WTC11 (cell line): ENCODE data around the gene HBZ. TPM values are rescaled to one million over a fixed set of nuclear protein-coding genes. Genes with fewer than 3 reads are reported as not detected.

Source experiments
- ATAC-seq: fragments of 200-7000 bp; cut with Tn5 transposase; 2 replicates; pipeline ENCODE4 v1.10.0; 2021; ENCODE audit warnings: mild to moderate bottlenecking, moderate library complexity
- Bru-seq: library from RNA; stranded (reverse); fragments of 400-500 nt; gene quantifications from one replicate; lab custom pipeline; 2021; lab: Mats Ljungman, UMichigan
- CTCF ChIA-PET: fragments of 300-600 bp; sonication (Branson Sonifier 250); formaldehyde crosslinking; loops from one replicate; lab custom pipeline; 2021; ENCODE audit warnings: antibody characterized with exemption; lab: Charles Lee
- POLR2A ChIA-PET: fragments of 350-600 bp; sonication (Branson Sonifier 250); formaldehyde crosslinking; loops from one replicate; lab custom pipeline; 2021; ENCODE audit warnings: antibody characterized with exemption; lab: Charles Lee
- DNase-seq: peaks from one replicate; pipeline ENCODE4 v3.0.0; 2021; ENCODE audit warnings: low spot score
- H3K27ac Mint-ChIP-seq: 2 replicates; pipeline ENCODE4 v1.8.0; 2021; ENCODE audit warnings: mixed read lengths
- H3K27me3 Mint-ChIP-seq: 2 replicates; pipeline ENCODE4 v1.8.0; 2021; ENCODE audit warnings: low read depth, mild to moderate bottlenecking, moderate library complexity, mixed read lengths
- H3K36me3 Mint-ChIP-seq: 2 replicates; pipeline ENCODE4 v1.8.0; 2021; ENCODE audit warnings: mixed read lengths
- H3K4me1 Mint-ChIP-seq: 2 replicates; pipeline ENCODE4 v1.8.0; 2022; ENCODE audit warnings: mixed read lengths
- H3K4me3 Mint-ChIP-seq: 2 replicates; pipeline ENCODE4 v1.8.0; 2021; ENCODE audit warnings: mild to moderate bottlenecking, moderate library complexity, mixed read lengths
- H3K9me3 Mint-ChIP-seq: 2 replicates; pipeline ENCODE4 v1.8.0; 2021; ENCODE audit warnings: mixed read lengths
- ATF1 ChIP-seq: sonication (generic); formaldehyde crosslinking; IDR thresholded peaks from 2 replicates; pipeline ENCODE4 v1.8.1; 2023; ENCODE audit warnings: mild to moderate bottlenecking, moderate library complexity, missing genetic modification reagents
- CREM ChIP-seq: sonication (generic); formaldehyde crosslinking; IDR thresholded peaks from 2 replicates; pipeline ENCODE4 v1.8.1; 2022; ENCODE audit warnings: mild to moderate bottlenecking, missing genetic modification reagents, moderate library complexity
- ELF4 ChIP-seq: sonication (generic); formaldehyde crosslinking; IDR thresholded peaks from 2 replicates; pipeline ENCODE4 v1.8.1; 2022; ENCODE audit warnings: low read depth, mild to moderate bottlenecking, moderate library complexity, missing genetic modification reagents
- ESRRA ChIP-seq: sonication (generic); formaldehyde crosslinking; IDR thresholded peaks from 2 replicates; pipeline ENCODE4 v1.8.1; 2022; ENCODE audit warnings: mild to moderate bottlenecking, missing genetic modification reagents, borderline replicate concordance
- GTF2I ChIP-seq: fragments of 250-450 bp; sonication (Bioruptor Pico); conservative IDR thresholded peaks from 2 replicates; pipeline ENCODE4 v1.4.0; 2021; ENCODE audit warnings: mild to moderate bottlenecking
- HMGA2 ChIP-seq: fragments of 250-450 bp; sonication (Bioruptor Pico); IDR thresholded peaks from 2 replicates; pipeline ENCODE4 v1.4.0; 2021; ENCODE audit warnings: mild to moderate bottlenecking, moderate library complexity
- MXD4 ChIP-seq: fragments of 250-450 bp; sonication (Bioruptor Pico); IDR thresholded peaks from 2 replicates; pipeline ENCODE4 v1.8.0; 2021; ENCODE audit warnings: mild to moderate bottlenecking, moderate library complexity, borderline replicate concordance
- NFE2L1 ChIP-seq: sonication (generic); formaldehyde crosslinking; IDR thresholded peaks from 2 replicates; pipeline ENCODE4 v1.8.1; 2023; ENCODE audit warnings: missing genetic modification reagents
- NR3C1 ChIP-seq: sonication (generic); formaldehyde crosslinking; conservative IDR thresholded peaks from 2 replicates; pipeline ENCODE4 v1.8.1; 2023; ENCODE audit warnings: low read depth, mild to moderate bottlenecking, missing genetic modification reagents
- RORB ChIP-seq: fragments of 250-450 bp; sonication (Bioruptor Pico); IDR thresholded peaks from 2 replicates; pipeline ENCODE4 v1.9.0; 2021; ENCODE audit warnings: mild to moderate bottlenecking
- SP1 ChIP-seq: sonication (generic); formaldehyde crosslinking; conservative IDR thresholded peaks from 2 replicates; pipeline ENCODE4 v1.8.1; 2022; ENCODE audit warnings: missing genetic modification reagents
- TEAD4 ChIP-seq: sonication (generic); formaldehyde crosslinking; IDR thresholded peaks from 2 replicates; pipeline ENCODE4 v1.8.0; 2022; ENCODE audit warnings: mild to moderate bottlenecking, missing genetic modification reagents
- ZNF138 ChIP-seq: sonication (generic); formaldehyde crosslinking; conservative IDR thresholded peaks from 2 replicates; pipeline ENCODE4 v1.8.1; 2022; ENCODE audit warnings: mild to moderate bottlenecking, moderate library complexity, missing genetic modification reagents
- ZNF263 ChIP-seq: sonication (generic); formaldehyde crosslinking; IDR thresholded peaks from 2 replicates; pipeline ENCODE4 v1.8.1; 2022; ENCODE audit warnings: low read depth, mild to moderate bottlenecking, moderate library complexity, missing genetic modification reagents
- long read RNA-seq, 3 experiments: library from RNA in 1 of 3; library from capped mRNA in 1 of 3; library from polyadenylated mRNA in 1 of 3; unstranded in 2 of 3; stranded (forward) in 1 of 3; transcript quantifications; one replicate each; pipeline ENCODE4 v2.0.0, GENCODE V29; 2021
- total RNA-seq: library from RNA; stranded (reverse); gene quantifications from 3 replicates; pipeline ENCODE4 v1.2.3, GENCODE V29; 2021
- TF ChIP-seq, protein P1 (sequence below): fragments of 250-450 bp; sonication (Bioruptor Pico); IDR thresholded peaks from 2 replicates; pipeline ENCODE4 v1.9.0; 2021; ENCODE audit warnings: mild to moderate bottlenecking
- TF ChIP-seq, protein P2 (sequence below): sonication (generic); formaldehyde crosslinking; IDR thresholded peaks from 2 replicates; pipeline ENCODE4 v1.8.1; 2023; ENCODE audit warnings: mild to moderate bottlenecking, missing genetic modification reagents
- TF ChIP-seq, protein P3 (sequence below): sonication (generic); formaldehyde crosslinking; IDR thresholded peaks from 2 replicates; pipeline ENCODE4 v1.8.0; 2022; ENCODE audit warnings: mild to moderate bottlenecking, missing genetic modification reagents
- TF ChIP-seq, protein P4 (sequence below): sonication (generic); formaldehyde crosslinking; IDR thresholded peaks from 2 replicates; pipeline ENCODE4 v1.8.1; 2022; ENCODE audit warnings: mild to moderate bottlenecking, moderate library complexity, missing genetic modification reagents
- TF ChIP-seq, protein P5 (sequence below): sonication (generic); formaldehyde crosslinking; IDR thresholded peaks from 2 replicates; pipeline ENCODE4 v1.8.0; 2023; ENCODE audit warnings: missing genetic modification reagents
- TF ChIP-seq, protein P6 (sequence below): fragments of 250-450 bp; sonication (Bioruptor Pico); IDR thresholded peaks from 2 replicates; pipeline ENCODE4 v1.9.0; 2021; ENCODE audit warnings: mild to moderate bottlenecking
- TF ChIP-seq, protein P7 (sequence below): sonication (generic); formaldehyde crosslinking; IDR thresholded peaks from 2 replicates; pipeline ENCODE4 v1.8.1; 2023; ENCODE audit warnings: mild to moderate bottlenecking, missing genetic modification reagents, borderline replicate concordance

Gene HBZ
- total RNA-seq (0.41 to 0.53 TPM (median 0.52 TPM) in 3 replicates), Bru-seq, nascent RNA (not detected)
- long read RNA-seq, experiment 1: 0 reads
- long read RNA-seq, experiment 2: 0 reads
- long read RNA-seq, experiment 3: 0 reads

DNA sequence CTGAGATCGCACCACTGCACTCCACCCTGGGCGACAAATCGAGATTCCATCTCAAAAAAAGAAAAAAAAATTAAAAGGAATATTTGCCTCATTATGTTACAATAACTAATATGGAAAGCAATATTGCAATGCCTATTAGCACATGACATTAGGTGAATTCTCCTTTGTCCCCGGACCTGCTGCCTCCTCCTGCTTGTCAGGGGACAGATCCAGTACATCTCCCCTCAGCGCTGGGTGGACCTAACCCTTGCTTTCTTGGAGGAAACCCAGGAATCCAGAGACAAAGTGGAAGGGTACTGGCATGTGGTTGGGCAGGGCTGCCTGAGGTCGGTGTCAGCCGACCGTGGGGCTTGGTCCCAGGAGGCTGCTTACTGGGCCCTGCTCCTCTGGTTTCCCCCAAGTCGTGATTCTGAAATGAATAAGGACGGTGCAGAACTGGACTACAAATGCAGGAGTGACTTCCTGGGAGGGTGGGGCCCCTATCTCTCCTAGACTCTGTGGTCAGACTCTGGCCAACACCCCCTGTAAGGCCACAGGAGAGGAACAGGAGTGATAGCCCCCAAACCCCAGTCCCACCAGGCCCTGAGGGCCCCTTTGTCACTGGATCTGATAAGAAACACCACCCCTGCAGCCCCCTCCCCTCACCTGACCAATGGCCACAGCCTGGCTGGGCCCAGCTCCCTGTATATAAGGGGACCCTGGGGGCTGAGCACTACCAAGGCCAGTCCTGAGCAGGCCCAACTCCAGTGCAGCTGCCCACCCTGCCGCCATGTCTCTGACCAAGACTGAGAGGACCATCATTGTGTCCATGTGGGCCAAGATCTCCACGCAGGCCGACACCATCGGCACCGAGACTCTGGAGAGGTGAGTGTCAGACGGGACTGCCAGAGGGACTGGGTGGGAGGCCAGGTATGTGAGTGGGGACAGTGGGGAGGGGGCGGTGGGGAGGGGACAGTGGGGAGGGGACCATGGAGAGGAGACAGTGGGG, at the start of gene HBZ:
HBZ (plus strand) TSS at position 504 of the 988 bp plus-strand sequence; CDS start at position 770, 266 bp downstream.
- no peak for DNase-seq
- peak within 1 kb of the TSS; percentile 53 for H3K4me3 Mint-ChIP-seq
- peaks cover 4% of the 10 kb centered on the region; the same call in 1 of the 2 replicates for H3K4me1 Mint-ChIP-seq
- no peak for ATAC-seq
- ChIA-PET CTCF (interaction anchor here (0.8 kb wide), 1 partner anchor 45 kb away, joined by 3 read pairs; no protein-coding TSS in a partner anchor), POLR2A (no interaction called here)
- peaks cover 85% of the 10 kb centered on the region for H3K27me3 Mint-ChIP-seq
- no peak within 1 kb of the TSS for H3K27ac Mint-ChIP-seq
- TF ChIP-seq, protein P1, sequence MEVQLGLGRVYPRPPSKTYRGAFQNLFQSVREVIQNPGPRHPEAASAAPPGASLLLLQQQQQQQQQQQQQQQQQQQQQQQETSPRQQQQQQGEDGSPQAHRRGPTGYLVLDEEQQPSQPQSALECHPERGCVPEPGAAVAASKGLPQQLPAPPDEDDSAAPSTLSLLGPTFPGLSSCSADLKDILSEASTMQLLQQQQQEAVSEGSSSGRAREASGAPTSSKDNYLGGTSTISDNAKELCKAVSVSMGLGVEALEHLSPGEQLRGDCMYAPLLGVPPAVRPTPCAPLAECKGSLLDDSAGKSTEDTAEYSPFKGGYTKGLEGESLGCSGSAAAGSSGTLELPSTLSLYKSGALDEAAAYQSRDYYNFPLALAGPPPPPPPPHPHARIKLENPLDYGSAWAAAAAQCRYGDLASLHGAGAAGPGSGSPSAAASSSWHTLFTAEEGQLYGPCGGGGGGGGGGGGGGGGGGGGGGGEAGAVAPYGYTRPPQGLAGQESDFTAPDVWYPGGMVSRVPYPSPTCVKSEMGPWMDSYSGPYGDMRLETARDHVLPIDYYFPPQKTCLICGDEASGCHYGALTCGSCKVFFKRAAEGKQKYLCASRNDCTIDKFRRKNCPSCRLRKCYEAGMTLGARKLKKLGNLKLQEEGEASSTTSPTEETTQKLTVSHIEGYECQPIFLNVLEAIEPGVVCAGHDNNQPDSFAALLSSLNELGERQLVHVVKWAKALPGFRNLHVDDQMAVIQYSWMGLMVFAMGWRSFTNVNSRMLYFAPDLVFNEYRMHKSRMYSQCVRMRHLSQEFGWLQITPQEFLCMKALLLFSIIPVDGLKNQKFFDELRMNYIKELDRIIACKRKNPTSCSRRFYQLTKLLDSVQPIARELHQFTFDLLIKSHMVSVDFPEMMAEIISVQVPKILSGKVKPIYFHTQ (CRISPR knock-in tag): no peak
- TF ChIP-seq ELF4 (CRISPR knock-in tag) (no peak), TEAD4 (no peak), SP1 (CRISPR knock-in tag) (no peak), NFE2L1 (CRISPR knock-in tag) (no peak), MXD4 (CRISPR knock-in tag) (no peak), GTF2I (CRISPR knock-in tag) (no peak), HMGA2 (CRISPR knock-in tag) (no peak)
- TF ChIP-seq, protein P2, sequence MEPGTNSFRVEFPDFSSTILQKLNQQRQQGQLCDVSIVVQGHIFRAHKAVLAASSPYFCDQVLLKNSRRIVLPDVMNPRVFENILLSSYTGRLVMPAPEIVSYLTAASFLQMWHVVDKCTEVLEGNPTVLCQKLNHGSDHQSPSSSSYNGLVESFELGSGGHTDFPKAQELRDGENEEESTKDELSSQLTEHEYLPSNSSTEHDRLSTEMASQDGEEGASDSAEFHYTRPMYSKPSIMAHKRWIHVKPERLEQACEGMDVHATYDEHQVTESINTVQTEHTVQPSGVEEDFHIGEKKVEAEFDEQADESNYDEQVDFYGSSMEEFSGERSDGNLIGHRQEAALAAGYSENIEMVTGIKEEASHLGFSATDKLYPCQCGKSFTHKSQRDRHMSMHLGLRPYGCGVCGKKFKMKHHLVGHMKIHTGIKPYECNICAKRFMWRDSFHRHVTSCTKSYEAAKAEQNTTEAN: no peak
- TF ChIP-seq, protein P3, sequence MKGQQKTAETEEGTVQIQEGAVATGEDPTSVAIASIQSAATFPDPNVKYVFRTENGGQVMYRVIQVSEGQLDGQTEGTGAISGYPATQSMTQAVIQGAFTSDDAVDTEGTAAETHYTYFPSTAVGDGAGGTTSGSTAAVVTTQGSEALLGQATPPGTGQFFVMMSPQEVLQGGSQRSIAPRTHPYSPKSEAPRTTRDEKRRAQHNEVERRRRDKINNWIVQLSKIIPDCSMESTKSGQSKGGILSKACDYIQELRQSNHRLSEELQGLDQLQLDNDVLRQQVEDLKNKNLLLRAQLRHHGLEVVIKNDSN: no peak
- 0 out of 2 replicates have a peak, but pooled peaks cover 3% of the 10 kb centered on the region for H3K9me3 Mint-ChIP-seq
- H3K36me3 Mint-ChIP-seq: no peaks in the 10 kb centered on the region

DNA sequence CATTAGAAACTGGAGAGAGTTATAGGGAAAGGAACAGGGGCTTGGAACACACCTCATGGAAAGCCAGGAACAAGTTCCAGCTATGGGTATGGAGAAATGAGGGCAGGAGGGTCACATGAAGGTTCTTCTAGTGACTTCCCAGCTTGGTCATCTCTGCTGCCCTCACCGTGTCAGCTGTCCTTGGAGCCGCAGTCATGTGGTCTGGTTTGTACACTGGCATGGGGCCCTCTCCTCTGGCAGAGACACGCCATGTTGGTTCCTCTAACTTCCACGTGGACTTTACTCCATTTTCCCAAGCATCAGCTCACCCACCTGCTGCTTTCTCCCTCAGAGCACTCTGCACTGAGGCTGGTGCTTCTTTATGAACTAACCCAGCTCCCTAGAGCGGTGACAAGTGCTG, 48.1 kb upstream of the HBZ start:
- no peak overlapping the region for H3K27ac Mint-ChIP-seq
- no peaks in the 10 kb centered on the region for H3K27me3 Mint-ChIP-seq
- DNase-seq (no peak), ATAC-seq (no peak)
- no peak overlapping the region for H3K4me3 Mint-ChIP-seq
- peaks cover 7% of the 10 kb centered on the region for H3K36me3 Mint-ChIP-seq
- POLR2A ChIA-PET: no interaction called here
- no peaks in the 10 kb centered on the region for H3K9me3 Mint-ChIP-seq
- 0 out of 2 replicates have a peak, but pooled peaks cover 3% of the 10 kb centered on the region for H3K4me1 Mint-ChIP-seq
- CTCF ChIA-PET: interaction anchor here (0.7 to 5.7 kb wide), 7 partner anchors 8 to 257 kb away, joined by 3 to 97 read pairs (median 66); partner anchors contain the start of gene RHBDF1
- no peak for TF ChIP-seq ZNF138 (CRISPR knock-in tag)
- TF ChIP-seq, protein P4, sequence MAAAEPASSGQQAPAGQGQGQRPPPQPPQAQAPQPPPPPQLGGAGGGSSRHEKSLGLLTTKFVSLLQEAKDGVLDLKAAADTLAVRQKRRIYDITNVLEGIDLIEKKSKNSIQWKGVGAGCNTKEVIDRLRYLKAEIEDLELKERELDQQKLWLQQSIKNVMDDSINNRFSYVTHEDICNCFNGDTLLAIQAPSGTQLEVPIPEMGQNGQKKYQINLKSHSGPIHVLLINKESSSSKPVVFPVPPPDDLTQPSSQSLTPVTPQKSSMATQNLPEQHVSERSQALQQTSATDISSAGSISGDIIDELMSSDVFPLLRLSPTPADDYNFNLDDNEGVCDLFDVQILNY (CRISPR knock-in tag): no peak
- TF ChIP-seq ELF4 (CRISPR knock-in tag): no peak
- TF ChIP-seq ZNF263 (CRISPR knock-in tag): no peak
- TF ChIP-seq TEAD4: no peak
- TF ChIP-seq ATF1 (CRISPR knock-in tag): no peak
- no peak for TF ChIP-seq CREM
- TF ChIP-seq, protein P5, sequence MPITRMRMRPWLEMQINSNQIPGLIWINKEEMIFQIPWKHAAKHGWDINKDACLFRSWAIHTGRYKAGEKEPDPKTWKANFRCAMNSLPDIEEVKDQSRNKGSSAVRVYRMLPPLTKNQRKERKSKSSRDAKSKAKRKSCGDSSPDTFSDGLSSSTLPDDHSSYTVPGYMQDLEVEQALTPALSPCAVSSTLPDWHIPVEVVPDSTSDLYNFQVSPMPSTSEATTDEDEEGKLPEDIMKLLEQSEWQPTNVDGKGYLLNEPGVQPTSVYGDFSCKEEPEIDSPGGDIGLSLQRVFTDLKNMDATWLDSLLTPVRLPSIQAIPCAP (CRISPR knock-in tag): no peak
- TF ChIP-seq, protein P3: no peak
- TF ChIP-seq, protein P6, sequence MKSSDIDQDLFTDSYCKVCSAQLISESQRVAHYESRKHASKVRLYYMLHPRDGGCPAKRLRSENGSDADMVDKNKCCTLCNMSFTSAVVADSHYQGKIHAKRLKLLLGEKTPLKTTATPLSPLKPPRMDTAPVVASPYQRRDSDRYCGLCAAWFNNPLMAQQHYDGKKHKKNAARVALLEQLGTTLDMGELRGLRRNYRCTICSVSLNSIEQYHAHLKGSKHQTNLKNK (CRISPR knock-in tag): no peak
- no peak for TF ChIP-seq NR3C1 (CRISPR knock-in tag)
- TF ChIP-seq ESRRA (CRISPR knock-in tag): no peak
- TF ChIP-seq, protein P7, sequence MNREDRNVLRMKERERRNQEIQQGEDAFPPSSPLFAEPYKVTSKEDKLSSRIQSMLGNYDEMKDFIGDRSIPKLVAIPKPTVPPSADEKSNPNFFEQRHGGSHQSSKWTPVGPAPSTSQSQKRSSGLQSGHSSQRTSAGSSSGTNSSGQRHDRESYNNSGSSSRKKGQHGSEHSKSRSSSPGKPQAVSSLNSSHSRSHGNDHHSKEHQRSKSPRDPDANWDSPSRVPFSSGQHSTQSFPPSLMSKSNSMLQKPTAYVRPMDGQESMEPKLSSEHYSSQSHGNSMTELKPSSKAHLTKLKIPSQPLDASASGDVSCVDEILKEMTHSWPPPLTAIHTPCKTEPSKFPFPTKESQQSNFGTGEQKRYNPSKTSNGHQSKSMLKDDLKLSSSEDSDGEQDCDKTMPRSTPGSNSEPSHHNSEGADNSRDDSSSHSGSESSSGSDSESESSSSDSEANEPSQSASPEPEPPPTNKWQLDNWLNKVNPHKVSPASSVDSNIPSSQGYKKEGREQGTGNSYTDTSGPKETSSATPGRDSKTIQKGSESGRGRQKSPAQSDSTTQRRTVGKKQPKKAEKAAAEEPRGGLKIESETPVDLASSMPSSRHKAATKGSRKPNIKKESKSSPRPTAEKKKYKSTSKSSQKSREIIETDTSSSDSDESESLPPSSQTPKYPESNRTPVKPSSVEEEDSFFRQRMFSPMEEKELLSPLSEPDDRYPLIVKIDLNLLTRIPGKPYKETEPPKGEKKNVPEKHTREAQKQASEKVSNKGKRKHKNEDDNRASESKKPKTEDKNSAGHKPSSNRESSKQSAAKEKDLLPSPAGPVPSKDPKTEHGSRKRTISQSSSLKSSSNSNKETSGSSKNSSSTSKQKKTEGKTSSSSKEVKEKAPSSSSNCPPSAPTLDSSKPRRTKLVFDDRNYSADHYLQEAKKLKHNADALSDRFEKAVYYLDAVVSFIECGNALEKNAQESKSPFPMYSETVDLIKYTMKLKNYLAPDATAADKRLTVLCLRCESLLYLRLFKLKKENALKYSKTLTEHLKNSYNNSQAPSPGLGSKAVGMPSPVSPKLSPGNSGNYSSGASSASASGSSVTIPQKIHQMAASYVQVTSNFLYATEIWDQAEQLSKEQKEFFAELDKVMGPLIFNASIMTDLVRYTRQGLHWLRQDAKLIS (CRISPR knock-in tag): no peak
- no peak for TF ChIP-seq RORB (CRISPR knock-in tag)
